K562 (cell line): ENCODE measurements around the gene CARMIL1. TPM values are rescaled to one million over a fixed set of nuclear protein-coding genes. Genes with fewer than 3 reads are reported as not detected.

Source experiments
- ATAC-seq: fragments of 200-7000 bp; cut with Tn5 transposase; 3 replicates; pipeline ENCODE4 v1.9.1; 2020; ENCODE audit warnings: moderate library complexity
- BruUV-seq: library from RNA; stranded (reverse); fragments of 400-500 nt; replicated peaks from 2 replicates; lab custom pipeline; 2021; lab: Mats Ljungman, UMichigan
- CTCF ChIA-PET: fragments of 300-600 bp; formaldehyde crosslinking; extraction: SDS; loops from one replicate; lab custom pipeline; 2021; ENCODE audit warnings: low intra/inter-chr PET ratio; lab: Yijun Ruan, JAX
- POLR2A ChIA-PET: fragments of 300-600, 350-650 bp; sonication (Branson Sonifier 250); formaldehyde crosslinking; extraction: SDS; loops from one replicate; lab custom pipeline; 2021; ENCODE audit warnings: antibody characterized with exemption, inconsistent platforms; lab: Yijun Ruan, JAX
- DNase-seq, 4 experiments: peaks; one replicate each; pipeline versions ENCODE4 v3.0.0 to v3.0.0-alpha.2; 2011 to 2018; ENCODE audit warnings: low spot score in 3 of 4, mixed read lengths in 3 of 4; ENCODE audit errors: extremely low read depth in 1 of 4
- FAIRE-seq: peaks from 2 replicates; lab custom pipeline; 2011; peaks lifted over from hg19 to GRCh38; lab: Jason Lieb, UNC
- H2AFZ ChIP-seq: 2 replicates; pipeline ENCODE4 v1.6.0; 2011; ENCODE audit warnings: low read depth, low read length, control low read depth, inconsistent platforms
- H3K27ac ChIP-seq: fragments of 200-600 bp; 3 replicates; pipeline ENCODE4 v1.8.0; 2011; ENCODE audit warnings: low read depth, mild to moderate bottlenecking, control low read depth, inconsistent platforms, low read length, moderate library complexity, mixed read lengths; ENCODE audit errors: extremely low read depth
- H3K27me3 ChIP-seq, 2 experiments: fragments of 300-600 bp in 1 of 2; 2 replicates in 1 of 2; 3 replicates in 1 of 2; pipeline versions ENCODE4 v1.6.0 to v1.8.0; 2011; ENCODE audit warnings: inconsistent platforms in 2 of 2, low read length in 2 of 2, mild to moderate bottlenecking in 1 of 2, mixed read lengths in 1 of 2, moderate library complexity in 1 of 2; ENCODE audit not compliant: control insufficient read depth in 2 of 2, insufficient read depth in 2 of 2
- H3K36me3 ChIP-seq: fragments of 300-600 bp; 3 replicates; pipeline ENCODE4 v1.8.0; 2011; ENCODE audit warnings: mild to moderate bottlenecking, low read length, inconsistent platforms; ENCODE audit not compliant: control insufficient read depth, insufficient read depth
- H3K4me1 ChIP-seq, 2 experiments: fragments of 200-600 bp in 1 of 2; replicated peaks in 1 of 2; 2 replicates in 1 of 2; 3 replicates in 1 of 2; pipeline versions ENCODE4 v1.5.1 to v1.8.0; 2011; ENCODE audit warnings: inconsistent platforms in 2 of 2, low read length in 2 of 2, mild to moderate bottlenecking in 1 of 2, mixed read lengths in 1 of 2, moderate library complexity in 1 of 2; ENCODE audit not compliant: control insufficient read depth in 2 of 2, insufficient read depth in 2 of 2
- H3K4me2 ChIP-seq: 2 replicates; pipeline ENCODE4 v1.6.1; 2011; ENCODE audit warnings: low read length, control low read depth, inconsistent platforms, mixed read lengths; ENCODE audit not compliant: insufficient read depth
- H3K4me3 ChIP-seq: fragments of 200-600 bp; sonication (generic), shearing (Covaris generic); 2 replicates; pipeline ENCODE4 v1.5.1; 2016; ENCODE audit warnings: control low read depth, inconsistent platforms
- H3K79me2 ChIP-seq: fragments of 200-600 bp; 3 replicates; pipeline ENCODE4 v1.8.0; 2011; ENCODE audit warnings: low read length, inconsistent platforms; ENCODE audit not compliant: control insufficient read depth, insufficient read depth
- H3K9ac ChIP-seq, 2 experiments: 2 replicates each; pipeline versions ENCODE4 v1.6.0 to v1.6.1; 2011; ENCODE audit warnings: low read depth in 2 of 2, low read length in 2 of 2, control low read depth in 1 of 2, inconsistent platforms in 1 of 2, mild to moderate bottlenecking in 1 of 2, mixed read lengths in 1 of 2; ENCODE audit not compliant: insufficient read depth in 1 of 2
- H3K9me1 ChIP-seq: one replicate; pipeline ENCODE4 v1.6.0; 2011; ENCODE audit warnings: inconsistent platforms, mild to moderate bottlenecking, low read length, moderate library complexity; ENCODE audit not compliant: control insufficient read depth, insufficient read depth
- H3K9me3 ChIP-seq: replicated peaks from 2 replicates; pipeline ENCODE4 v1.5.1; 2011; ENCODE audit warnings: low read depth, low read length, inconsistent platforms; ENCODE audit not compliant: control insufficient read depth, insufficient read depth
- H4K20me1 ChIP-seq: replicated peaks from 2 replicates; pipeline ENCODE4 v1.6.1; 2011; ENCODE audit warnings: low read length, inconsistent platforms, mixed read lengths; ENCODE audit not compliant: control insufficient read depth, insufficient read depth
- CC2D1A ChIP-seq: fragments of 450-650 bp; IDR thresholded peaks from 2 replicates; pipeline ENCODE4 v1.6.1; 2017; ENCODE audit warnings: mild to moderate bottlenecking
- DIDO1 ChIP-seq: fragments of 450-650 bp; IDR thresholded peaks from 2 replicates; pipeline ENCODE4 v1.6.1; 2016; ENCODE audit warnings: low read depth, missing biosample characterization, missing genetic modification characterization
- FOXA3 ChIP-seq, 2 experiments: fragments of 450-650 bp in 1 of 2; sonication (generic) in 1 of 2; formaldehyde crosslinking; IDR thresholded peaks in 1 of 2; conservative IDR thresholded peaks in 1 of 2; 2 replicates each; pipeline versions ENCODE4 v1.4.0 to v1.8.0; 2020 to 2022; ENCODE audit warnings: mild to moderate bottlenecking in 2 of 2, missing genetic modification reagents in 1 of 2
- GABPA ChIP-seq: fragments of 200-800 bp; sonication (Bioruptor generic); conservative IDR thresholded peaks from 2 replicates; pipeline ENCODE4 v1.6.1; 2016; ENCODE audit warnings: low read depth, missing genetic modification characterization, missing compliant biosample characterization
- HDGF ChIP-seq: fragments of 450-650 bp; IDR thresholded peaks from 2 replicates; pipeline ENCODE4 v1.6.1; 2016
- MECOM ChIP-seq: fragments of 250-450 bp; sonication (Bioruptor Pico); IDR thresholded peaks from 2 replicates; pipeline ENCODE4 v1.8.0; 2022; ENCODE audit warnings: inconsistent platforms
- NFATC3 ChIP-seq: fragments of 450-650 bp; IDR thresholded peaks from 2 replicates; pipeline ENCODE4 v1.6.1; 2017; ENCODE audit warnings: mild to moderate bottlenecking
- NFIX ChIP-seq: fragments of 250-450 bp; sonication (Bioruptor Pico); IDR thresholded peaks from 2 replicates; pipeline ENCODE4 v1.4.0; 2020; ENCODE audit warnings: low read depth, mild to moderate bottlenecking, moderate library complexity
- NUFIP1 ChIP-seq: fragments of 450-650 bp; IDR thresholded peaks from 2 replicates; pipeline ENCODE4 v1.6.1; 2018; ENCODE audit not compliant: partially characterized antibody
- PCBP1 ChIP-seq: fragments of 200-400 bp; formaldehyde crosslinking; IDR thresholded peaks from 2 replicates; pipeline ENCODE4 v1.6.1; 2018; ENCODE audit warnings: mild to moderate bottlenecking, low read depth, low read length; ENCODE audit not compliant: poor library complexity, severe bottlenecking
- RBBP5 ChIP-seq: fragments of 200-600 bp; sonication (generic); IDR thresholded peaks from 2 replicates; pipeline ENCODE4 v1.6.1; 2012; ENCODE audit warnings: borderline replicate concordance, mild to moderate bottlenecking, low read length, control low read depth, inconsistent platforms; ENCODE audit not compliant: insufficient read depth, poor library complexity, severe bottlenecking
- RBM25 ChIP-seq: fragments of 200-400 bp; formaldehyde crosslinking; IDR thresholded peaks from 2 replicates; pipeline ENCODE4 v1.6.1; 2018; ENCODE audit warnings: low read length, low read depth, moderate library complexity; ENCODE audit not compliant: severe bottlenecking
- TAL1 ChIP-seq: fragments of 450-650 bp; IDR thresholded peaks from 2 replicates; pipeline ENCODE4 v1.6.1; 2016; ENCODE audit warnings: mild to moderate bottlenecking
- ZFX ChIP-seq: sonication (generic); formaldehyde crosslinking; IDR thresholded peaks from 2 replicates; pipeline ENCODE4 v1.8.0; 2022; ENCODE audit warnings: mild to moderate bottlenecking, missing genetic modification reagents, moderate library complexity
- ZNF280A ChIP-seq: fragments of 450-650 bp; IDR thresholded peaks from 2 replicates; pipeline ENCODE4 v1.6.1; 2018; ENCODE audit warnings: mild to moderate bottlenecking, low read depth; ENCODE audit not compliant: partially characterized antibody
- WGBS: fragments of 100-300 bp; shearing (Covaris generic); methylation state at CpG from one replicate; pipeline ENCODE4 v1.1.6; 2016; ENCODE audit warnings: low coverage, mixed read lengths; ENCODE audit not compliant: insufficient coverage; ENCODE audit errors: missing lambda C conversion rate; 5-methylcytosine and 5-hydroxymethylcytosine counted together
- in situ Hi-C: fragments of 300-500 bp; cut with MboI; formaldehyde crosslinking; loops from 4 replicates; pipeline ENCODE4 v1.15.0; 2018; ENCODE audit warnings: inconsistent platforms, mixed read lengths
- intact Hi-C: fragments of 100-400 bp; cut with micrococcal nuclease; formaldehyde crosslinking; loops from 2 replicates; pipeline ENCODE4 v1.14.2; 2022
- polyA plus RNA-seq, 8 experiments: library from polyadenylated mRNA; depleted of rRNA in 4 of 8; stranded (reverse) in 5 of 8; unstranded in 3 of 8; fragments of >200 nt; fragmentation: Nextera tagmentation in 2 of 8; fragmentation: Illumina TruSeq in 1 of 8; extraction: Ambion mirVana in 2 of 8; extraction: Trizol in 1 of 8; gene quantifications; 2 replicates each; pipeline versions ENCODE4 v1.2.1 to v1.2.3, GENCODE V29; 2011 to 2014; ENCODE audit warnings: inconsistent platforms in 1 of 8, missing spikeins in 1 of 8
- total RNA-seq, 7 experiments: library from RNA; depleted of rRNA in 6 of 7; stranded (reverse); fragments of >200 nt in 6 of 7; fragmentation: Illumina TruSeq in 2 of 7; extraction: Trizol in 2 of 7; gene quantifications; 2 replicates each; pipeline versions ENCODE4 v1.2.1 to v1.2.3, GENCODE V29; 2011 to 2021; ENCODE audit warnings: low replicate concordance in 1 of 7
- TF ChIP-seq, protein P1 (sequence below): sonication (generic); formaldehyde crosslinking; IDR thresholded peaks from 2 replicates; pipeline ENCODE4 v1.8.0; 2022; ENCODE audit warnings: mild to moderate bottlenecking, missing genetic modification reagents

The CARMIL1 gene
- total and polyA plus RNA-seq, 9 of the 15 experiments (the other 6 are each of a cell fraction or from before 2014, with no cell fraction given), result 0.04 to 0.32 (median 0.10) TPM; not detected in 1

DNA sequence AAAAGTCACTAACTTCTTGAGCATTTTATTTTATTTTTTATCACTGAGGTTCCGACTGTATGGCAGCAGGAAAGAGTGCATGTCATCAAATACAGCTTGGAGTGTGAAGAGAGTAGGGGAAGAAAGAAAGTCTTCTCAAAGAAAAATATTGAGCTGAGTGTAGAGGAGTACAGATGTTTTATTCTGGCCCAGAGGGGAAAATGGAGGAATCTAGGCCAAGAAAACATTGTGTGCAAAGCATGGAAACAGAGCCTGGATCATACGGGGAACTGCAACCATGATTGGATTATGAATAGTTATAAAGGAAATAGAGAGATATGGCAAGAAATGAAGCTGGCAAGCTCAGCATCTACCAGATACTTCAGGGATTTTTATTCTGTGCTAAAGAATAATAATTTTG is 268.6 kb downstream of the CARMIL1 start:
- CTCF ChIA-PET, result no interaction called here
- H3K9ac ChIP-seq, result no peak overlapping the region
- no TSS peak for BruUV-seq
- H3K9me1 ChIP-seq, result no peaks in the 10 kb centered on the region
- H3K27ac ChIP-seq, result no peak overlapping the region
- TF ChIP-seq DIDO1, result no peak
- no peak for TF ChIP-seq NFATC3
- TF ChIP-seq GABPA, result no peak
- no peak for TF ChIP-seq RBBP5
- TF ChIP-seq, protein P1, sequence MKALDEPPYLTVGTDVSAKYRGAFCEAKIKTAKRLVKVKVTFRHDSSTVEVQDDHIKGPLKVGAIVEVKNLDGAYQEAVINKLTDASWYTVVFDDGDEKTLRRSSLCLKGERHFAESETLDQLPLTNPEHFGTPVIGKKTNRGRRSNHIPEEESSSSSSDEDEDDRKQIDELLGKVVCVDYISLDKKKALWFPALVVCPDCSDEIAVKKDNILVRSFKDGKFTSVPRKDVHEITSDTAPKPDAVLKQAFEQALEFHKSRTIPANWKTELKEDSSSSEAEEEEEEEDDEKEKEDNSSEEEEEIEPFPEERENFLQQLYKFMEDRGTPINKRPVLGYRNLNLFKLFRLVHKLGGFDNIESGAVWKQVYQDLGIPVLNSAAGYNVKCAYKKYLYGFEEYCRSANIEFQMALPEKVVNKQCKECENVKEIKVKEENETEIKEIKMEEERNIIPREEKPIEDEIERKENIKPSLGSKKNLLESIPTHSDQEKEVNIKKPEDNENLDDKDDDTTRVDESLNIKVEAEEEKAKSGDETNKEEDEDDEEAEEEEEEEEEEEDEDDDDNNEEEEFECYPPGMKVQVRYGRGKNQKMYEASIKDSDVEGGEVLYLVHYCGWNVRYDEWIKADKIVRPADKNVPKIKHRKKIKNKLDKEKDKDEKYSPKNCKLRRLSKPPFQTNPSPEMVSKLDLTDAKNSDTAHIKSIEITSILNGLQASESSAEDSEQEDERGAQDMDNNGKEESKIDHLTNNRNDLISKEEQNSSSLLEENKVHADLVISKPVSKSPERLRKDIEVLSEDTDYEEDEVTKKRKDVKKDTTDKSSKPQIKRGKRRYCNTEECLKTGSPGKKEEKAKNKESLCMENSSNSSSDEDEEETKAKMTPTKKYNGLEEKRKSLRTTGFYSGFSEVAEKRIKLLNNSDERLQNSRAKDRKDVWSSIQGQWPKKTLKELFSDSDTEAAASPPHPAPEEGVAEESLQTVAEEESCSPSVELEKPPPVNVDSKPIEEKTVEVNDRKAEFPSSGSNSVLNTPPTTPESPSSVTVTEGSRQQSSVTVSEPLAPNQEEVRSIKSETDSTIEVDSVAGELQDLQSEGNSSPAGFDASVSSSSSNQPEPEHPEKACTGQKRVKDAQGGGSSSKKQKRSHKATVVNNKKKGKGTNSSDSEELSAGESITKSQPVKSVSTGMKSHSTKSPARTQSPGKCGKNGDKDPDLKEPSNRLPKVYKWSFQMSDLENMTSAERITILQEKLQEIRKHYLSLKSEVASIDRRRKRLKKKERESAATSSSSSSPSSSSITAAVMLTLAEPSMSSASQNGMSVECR (CRISPR knock-in tag), result no peak
- TF ChIP-seq FOXA3 (CRISPR knock-in tag; conservative IDR thresholded peaks at IDR 0.05 in 1 of 2, IDR thresholded peaks at IDR 0.05 in 1 of 2), result no peak
- TF ChIP-seq NUFIP1, result no peak
- TF ChIP-seq RBM25, result no peak
- TF ChIP-seq ZFX (CRISPR knock-in tag), result no peak
- no peak for TF ChIP-seq NFIX (CRISPR knock-in tag)
- no peak for TF ChIP-seq MECOM
- TF ChIP-seq ZNF280A, result no peak
- no peak for TF ChIP-seq PCBP1
- TF ChIP-seq HDGF, result no peak
- TF ChIP-seq TAL1, result no peak
- no peak for TF ChIP-seq CC2D1A
- H4K20me1 ChIP-seq, result no peaks in the 10 kb centered on the region
- H3K9me3 ChIP-seq, result no peaks in the 10 kb centered on the region
- DNase-seq, result no peak
- no peak for FAIRE-seq
- intact Hi-C loops, result no loop called here
- no peak overlapping the region for H3K4me3 ChIP-seq
- POLR2A ChIA-PET, result interaction anchor here (0.7 kb wide), 1 partner anchor 13 kb away, joined by 3 read pairs; no protein-coding TSS in a partner anchor
- H3K4me2 ChIP-seq, result no peak overlapping the region
- no peaks in the 10 kb centered on the region for H3K36me3 ChIP-seq
- no peak overlapping the region for H2AFZ ChIP-seq
- WGBS, result 0% methylated on average over 2 of the region's 2 CpGs
- H3K79me2 ChIP-seq, result no peaks in the 10 kb centered on the region
- in situ Hi-C loops, result no loop called here
- H3K27me3 ChIP-seq, result peaks cover 0 to 5% of the 10 kb centered on the region in 2 experiments; a peak in 2 of 5 replicates
- ATAC-seq, result no peak
- H3K4me1 ChIP-seq, result no peaks in the 10 kb centered on the region
